Fibroblast of the aortic adventitia (primary cell): ENCODE measurements around the gene RAPH1. TPM values are rescaled to one million over a fixed set of nuclear protein-coding genes. Genes with fewer than 3 reads are reported as not detected.

Experiments used
- DNase-seq: peaks from one replicate; pipeline ENCODE4 v3.0.0-alpha.2; 2010; ENCODE audit warnings: low read depth
- H3K4me3 ChIP-seq: 2 replicates; pipeline ENCODE4 v1.5.1; 2011; ENCODE audit warnings: low read depth, mild to moderate bottlenecking, control low read depth, low read length, moderate library complexity
- CTCF ChIP-seq: IDR thresholded peaks from 2 replicates; pipeline ENCODE4 v1.5.1; 2011; ENCODE audit warnings: mild to moderate bottlenecking, low read length, control low read depth, inconsistent platforms; ENCODE audit not compliant: insufficient read depth
- total RNA-seq: library from RNA; depleted of rRNA; stranded (reverse); fragments of >200 nt; gene quantifications from 2 replicates; pipeline ENCODE4 v1.2.3, GENCODE V29; 2012; ENCODE audit warnings: low replicate concordance

The RAPH1 gene
- total RNA-seq: 16.5 and 18.8 TPM in 2 replicates

GRCh38 chr2:203535078-203535783 lies at the start of gene RAPH1:
Gene RAPH1 (minus strand): TSS chr2:203535301. CDS start chr2:203495353, 39,948 bp downstream.
- DNase-seq: peak; percentile 80
- TF ChIP-seq CTCF: no peak
- peak within 1 kb of the TSS; percentile 67 for H3K4me3 ChIP-seq

GRCh38 chr2:203584784-203585183 lies 49.7 kb upstream of the RAPH1 start:
- no peak for DNase-seq
- no peak for TF ChIP-seq CTCF
- H3K4me3 ChIP-seq: no peak overlapping the region

GRCh38 chr2:203583701-203584100 lies 48.6 kb upstream of the RAPH1 start:
- no peak for TF ChIP-seq CTCF
- H3K4me3 ChIP-seq: no peak overlapping the region
- DNase-seq: peak; percentile 57

GRCh38 chr2:203583084-203583695 lies 48.1 kb upstream of the RAPH1 start:
- no peak overlapping the region for H3K4me3 ChIP-seq
- DNase-seq: no peak
- no peak for TF ChIP-seq CTCF

- no peak overlapping the region for H3K4me3 ChIP-seq
- peak; percentile 75 for DNase-seq
- no peak for TF ChIP-seq CTCF
Measured at GRCh38 chr2:203582468-203582867, 47.4 kb upstream of the RAPH1 start.

- H3K4me3 ChIP-seq: no peak overlapping the region
- no peak for TF ChIP-seq CTCF
- no peak for DNase-seq
Measured at GRCh38 chr2:203580844-203581243, 45.7 kb upstream of the RAPH1 start.
